Left kidney (tissue), 8 donors: ENCODE results near the gene IFNLR1. TPM values are rescaled to one million over a fixed set of nuclear protein-coding genes. Genes with fewer than 3 reads are reported as not detected.
"Not testable (repeated sequence)": the region's sequence is repeated elsewhere in the genome, so short reads cannot be mapped to it uniquely, and the experiment has no call there.

Experiments used
- DNase-seq: peaks from one replicate; pipeline ENCODE4 v3.0.0-alpha.2; 2013
- long read RNA-seq, 8 donors: transcript quantifications; one replicate each; lab custom pipeline, GENCODE V29; 2026
- polyA plus RNA-seq: library from polyadenylated mRNA; unstranded; fragments of 120-200 nt; gene quantifications from one replicate; pipeline ENCODE4 v1.2.1, GENCODE V29; 2013; ENCODE audit not compliant: insufficient read length

IFNLR1 gene
- polyA plus RNA-seq: 3.5 TPM
- long read RNA-seq, donor 1: 0 reads
- long read RNA-seq, donor 2, full-length matches to known transcripts: 2 of 2 reads
- long read RNA-seq, donor 2, partial matches to known transcripts: 0 of 2 reads
- long read RNA-seq, donor 2, other reads (novel, unspliced or antisense): 0 of 2 reads
- long read RNA-seq, donor 3: 0 reads
- long read RNA-seq, donor 4: 0 reads
- long read RNA-seq, donor 5: 0 reads
- long read RNA-seq, donor 6: 0 reads
- long read RNA-seq, donor 7: 0 reads
- long read RNA-seq, donor 8: 0 reads

DNA sequence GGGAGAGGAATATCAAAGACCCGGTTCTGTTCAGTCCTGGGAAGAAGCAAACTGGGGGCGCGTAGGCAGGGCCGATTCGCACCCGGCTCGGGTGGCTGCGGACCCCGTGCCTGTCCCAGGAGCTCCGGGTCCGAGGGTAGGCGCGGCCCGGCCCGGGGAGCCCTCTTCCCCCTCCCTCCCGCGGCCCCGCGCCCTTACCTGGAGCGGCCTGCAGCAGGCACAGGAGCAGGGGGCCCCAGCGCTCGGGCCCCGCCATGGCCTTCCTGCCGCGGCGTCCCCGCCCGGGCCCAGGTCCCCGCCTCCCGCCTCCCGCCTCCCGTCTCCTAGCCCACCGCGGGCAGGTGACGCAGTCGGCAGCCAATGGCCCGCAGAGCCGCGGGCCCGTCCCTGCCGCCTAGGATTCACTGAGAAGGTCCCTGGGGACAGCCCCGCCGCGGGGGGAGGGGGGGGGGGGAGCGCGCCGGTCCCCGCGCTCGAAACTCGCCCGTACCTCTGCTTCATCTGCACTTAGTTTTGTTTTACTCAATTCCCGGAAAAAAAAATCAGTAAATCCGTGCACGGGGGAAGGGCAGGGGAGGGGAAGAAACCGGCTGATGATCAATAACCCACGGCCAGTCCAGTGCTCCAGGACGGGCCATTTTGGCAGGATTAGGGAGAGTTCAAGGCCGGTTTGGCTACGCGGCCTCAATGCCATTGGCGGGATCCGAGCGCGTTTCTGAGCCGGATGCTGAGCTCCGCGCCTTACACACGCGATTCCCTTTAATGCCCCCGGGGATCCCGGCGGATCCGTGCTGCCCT is at the start of gene IFNLR1:
IFNLR1 (minus strand) TSS at position 297 of the 798 bp plus-strand sequence; CDS start at position 256, 41 bp downstream.
- DNase-seq: peak; percentile 74

DNA sequence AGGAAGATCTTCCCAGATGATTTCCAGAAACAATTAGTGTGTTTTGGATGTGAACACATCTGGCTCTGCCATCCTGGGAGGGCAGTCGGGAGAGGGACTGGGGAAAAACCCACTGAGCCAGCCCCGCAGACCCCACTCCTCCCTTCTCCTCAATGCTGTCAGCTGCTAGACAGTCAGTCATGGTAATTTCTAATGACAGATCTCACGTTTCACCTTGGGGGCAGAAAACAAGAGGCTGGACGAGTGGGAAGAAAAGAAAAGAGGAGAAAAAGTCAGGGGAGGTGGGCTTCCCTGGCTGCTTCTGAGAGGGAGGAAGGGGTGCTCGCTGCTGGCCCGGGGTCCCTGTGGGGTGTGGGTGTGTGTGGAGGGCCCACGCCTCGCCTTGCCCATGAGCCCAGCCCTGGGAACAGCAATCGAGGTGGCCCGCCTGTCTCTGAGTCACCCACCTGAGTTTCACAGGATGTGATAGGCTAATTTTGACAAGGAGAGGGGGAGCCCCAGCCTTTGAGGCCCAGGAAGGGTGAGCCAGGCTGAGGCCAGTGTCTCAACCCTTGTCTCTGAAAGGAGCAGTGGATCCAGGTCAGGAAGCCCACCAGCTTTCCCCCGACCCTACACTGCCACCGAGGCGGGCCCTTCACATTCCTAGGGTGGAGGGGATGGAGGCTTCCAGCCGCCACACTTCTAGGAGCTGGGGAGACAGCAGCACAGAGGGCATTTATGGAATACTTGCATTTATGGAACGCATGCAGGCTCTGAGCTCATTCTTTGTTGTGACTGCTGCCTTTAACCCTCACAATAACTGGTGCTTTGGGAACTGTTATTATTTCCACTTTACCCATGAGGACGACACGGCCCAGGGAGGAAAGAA is 49.1 kb upstream of the IFNLR1 start:
- DNase-seq: no peak

DNA sequence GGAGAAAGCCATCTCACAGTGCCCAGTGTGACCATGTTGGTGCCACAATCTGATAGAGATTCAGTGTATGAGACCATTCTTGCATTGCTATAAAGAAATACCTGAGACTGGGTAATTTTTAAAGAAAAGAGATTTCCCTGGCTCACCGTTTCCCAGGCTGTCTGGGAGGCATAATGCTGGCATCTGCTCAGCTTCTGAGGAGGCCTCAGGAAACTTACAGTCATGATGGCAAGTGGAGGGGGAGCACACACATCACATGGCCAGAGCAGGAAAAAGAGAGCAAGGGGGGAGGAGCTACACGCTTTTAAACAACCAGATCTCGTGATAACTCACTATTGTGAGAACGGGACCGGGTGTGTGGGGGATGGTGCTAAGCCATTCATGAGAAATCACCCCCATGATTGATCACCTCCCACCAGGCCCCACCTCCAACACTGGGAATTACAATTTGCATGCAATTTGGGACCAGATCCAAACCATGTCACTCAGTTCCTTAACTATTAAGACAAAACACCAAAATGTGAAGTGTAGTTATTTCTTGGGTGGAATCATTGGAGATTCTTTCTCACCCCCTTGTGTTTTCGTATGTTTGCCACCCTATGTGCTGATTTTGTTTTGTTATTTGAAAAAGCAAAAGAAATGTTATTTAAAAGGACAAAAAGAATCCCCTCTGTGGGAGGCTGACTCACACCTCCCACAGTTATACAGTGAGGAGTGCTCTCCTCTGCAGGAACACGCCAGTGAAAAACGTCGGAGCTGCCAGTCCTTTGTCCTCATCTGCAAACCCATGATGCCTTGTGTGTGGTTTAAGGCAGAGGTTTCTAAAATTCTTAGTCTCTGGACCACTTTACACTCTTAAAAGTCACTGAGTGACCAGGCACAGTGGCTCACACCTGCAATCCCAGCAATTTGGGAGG is 46.9 kb upstream of the IFNLR1 start:
- DNase-seq: no peak

DNA sequence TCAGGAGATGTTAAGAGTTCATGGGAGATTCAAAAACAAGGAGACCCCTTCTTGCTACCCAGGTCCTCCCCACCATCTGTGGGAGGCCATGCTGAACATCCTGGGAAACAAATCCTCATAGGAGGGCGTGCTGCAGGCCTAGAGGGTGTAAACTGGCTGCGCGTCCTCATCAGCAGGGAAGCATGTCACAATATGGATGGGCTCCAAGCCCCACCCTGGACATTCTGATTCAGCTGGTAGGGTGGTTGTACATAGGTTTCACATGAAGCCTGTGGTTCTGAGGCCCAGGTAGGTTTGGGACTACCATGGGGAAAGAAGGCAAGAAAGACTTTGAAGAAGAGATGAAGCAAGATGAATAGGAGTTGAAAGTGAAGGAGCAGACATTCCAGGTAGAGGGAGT is 44.6 kb upstream of the IFNLR1 start:
- DNase-seq: no peak

DNA sequence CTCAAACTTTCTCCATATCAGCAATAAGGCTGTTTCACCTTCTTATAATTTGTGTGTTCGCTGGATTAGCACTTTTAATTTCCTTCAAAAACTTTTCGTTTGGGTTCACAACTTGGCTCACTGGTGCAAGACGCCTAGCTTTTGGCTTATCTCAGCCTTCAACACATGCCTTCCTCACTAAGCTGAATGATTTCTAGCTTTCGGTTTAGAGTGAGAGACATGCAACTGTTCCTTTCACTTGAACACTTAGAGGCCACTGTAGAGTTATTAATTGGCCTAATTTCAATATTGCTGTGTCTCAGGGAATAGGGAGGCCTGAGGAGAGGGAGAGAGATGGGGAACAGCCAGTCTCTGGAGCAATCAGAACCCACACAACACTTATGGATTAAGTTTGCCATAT is 41.2 kb upstream of the IFNLR1 start:
- DNase-seq: no peak

DNA sequence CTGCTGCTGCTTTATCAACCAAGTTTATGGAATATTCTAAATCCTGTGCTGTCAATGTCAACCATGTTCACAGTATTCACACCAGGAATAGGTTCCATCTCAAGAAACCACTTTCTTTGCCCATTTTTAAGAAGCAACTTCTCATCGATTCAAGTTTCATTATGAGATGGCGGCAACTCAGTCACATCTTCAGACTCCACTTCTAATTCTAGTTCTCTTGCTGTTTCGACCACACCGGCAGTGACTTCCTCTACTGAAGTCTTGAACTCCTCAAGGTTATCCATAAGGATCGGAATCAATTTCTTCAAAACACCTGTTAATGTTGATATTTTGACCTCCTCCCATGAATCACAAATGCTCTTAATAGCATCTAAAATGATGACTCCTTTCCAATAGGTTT is 39.7 kb upstream of the IFNLR1 start:
- no peak for DNase-seq

DNA sequence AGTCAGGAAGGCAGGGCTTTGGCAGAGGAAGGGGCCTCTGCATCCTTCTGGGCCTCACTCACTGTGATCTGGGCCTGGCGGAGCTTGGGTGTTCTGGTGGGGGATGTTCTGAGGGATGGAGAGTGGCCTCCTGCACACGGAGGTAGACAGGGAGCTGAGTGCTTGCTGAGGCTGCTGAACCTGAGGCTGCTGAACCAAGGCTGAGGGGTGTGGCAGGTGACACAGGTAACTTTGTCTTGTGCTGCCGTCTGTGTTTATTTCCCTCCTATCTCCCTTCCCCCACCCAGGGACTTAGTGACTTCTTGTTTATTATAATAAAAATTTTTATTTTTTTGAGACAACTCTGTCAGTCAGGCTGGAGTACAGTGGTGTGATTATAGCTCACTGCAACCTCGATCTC is 37.7 kb upstream of the IFNLR1 start:
- no peak for DNase-seq

DNA sequence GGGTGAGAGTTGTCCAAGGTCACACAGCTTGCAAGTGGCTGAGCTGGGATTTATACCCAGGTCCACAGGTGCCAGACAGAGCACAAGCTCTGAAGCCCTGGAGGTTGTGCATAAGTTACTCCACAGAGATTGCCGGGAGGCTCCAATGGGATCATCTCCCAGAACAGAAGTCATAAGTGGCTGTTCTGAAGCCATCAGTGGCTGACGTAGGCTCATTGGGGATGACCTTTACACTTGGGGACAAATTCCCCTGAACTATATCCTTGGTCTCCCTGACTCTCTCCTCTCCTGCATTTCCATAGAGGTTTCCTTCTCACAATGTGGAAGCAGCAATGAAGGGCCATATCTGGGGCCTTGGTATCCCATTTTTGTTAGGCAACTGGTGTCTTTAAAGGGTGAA is 37.0 kb upstream of the IFNLR1 start:
- DNase-seq: no peak

DNA sequence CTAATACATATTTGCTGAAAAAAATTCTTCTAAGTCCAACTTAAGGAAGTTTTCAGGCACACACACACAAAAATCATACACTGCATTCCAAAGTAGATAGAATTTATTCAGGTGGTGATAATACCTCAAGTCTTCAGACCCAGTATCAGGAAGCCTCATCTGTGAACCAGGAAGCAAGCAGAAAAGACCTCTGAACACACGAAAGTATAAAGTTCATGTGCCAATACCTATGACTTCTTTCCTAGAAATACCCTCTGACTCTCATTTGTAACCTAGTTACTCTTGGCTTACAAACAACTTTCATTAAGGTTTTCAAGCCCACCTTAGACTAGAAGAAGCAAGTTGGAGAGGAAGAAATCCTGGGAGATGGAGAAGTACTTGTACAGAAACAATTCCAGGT is 35.7 kb upstream of the IFNLR1 start:
- no peak for DNase-seq

DNA sequence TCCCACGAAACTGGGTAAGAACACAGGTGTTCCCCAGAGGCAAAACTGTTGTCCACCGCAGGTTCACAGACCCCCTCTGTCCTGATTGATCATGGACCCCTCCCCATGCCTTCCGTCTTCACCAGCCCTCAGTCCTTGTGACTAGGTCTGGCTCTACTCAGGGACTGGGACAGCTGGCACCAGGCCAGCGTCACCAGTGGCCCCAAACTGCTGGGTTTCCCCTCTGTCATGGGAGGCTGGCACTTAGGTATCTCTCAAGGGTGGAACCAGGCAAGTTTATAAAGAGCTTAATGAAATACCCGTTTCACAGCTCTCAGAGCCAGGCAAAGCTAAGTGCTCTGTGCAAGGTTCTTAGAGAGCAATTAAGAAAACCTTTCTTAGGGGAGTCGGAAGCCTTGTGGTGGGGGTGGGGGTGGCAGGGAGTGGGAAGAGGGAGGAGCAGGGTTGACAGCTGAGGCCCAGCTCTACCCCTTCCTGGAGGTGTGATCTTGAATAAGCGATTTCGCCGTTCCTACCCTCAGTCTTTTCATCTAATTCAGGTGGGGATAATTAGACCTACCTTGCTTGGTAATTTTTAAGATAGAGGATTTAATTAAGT is 35.0 kb upstream of the IFNLR1 start:
- DNase-seq: no peak

DNA sequence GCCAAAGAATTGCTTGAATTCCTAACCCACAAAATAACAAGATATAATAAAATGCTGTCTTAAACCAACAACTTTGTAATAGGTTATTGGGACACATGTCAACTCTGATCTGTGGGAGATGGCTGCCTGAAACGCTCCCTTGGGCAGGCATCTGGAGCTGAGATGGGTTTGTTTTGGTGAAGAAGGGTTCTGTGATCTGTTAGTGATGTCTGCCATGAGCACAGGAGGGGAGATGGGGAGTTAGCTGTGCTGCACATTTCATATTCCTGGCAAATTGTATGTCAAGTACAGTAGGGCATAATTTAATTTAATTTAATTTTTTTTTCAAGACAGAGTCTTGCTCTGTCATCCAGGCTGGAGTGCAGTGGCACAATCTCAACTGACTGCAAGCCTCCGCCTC is 34.2 kb upstream of the IFNLR1 start:
- no peak for DNase-seq

DNA sequence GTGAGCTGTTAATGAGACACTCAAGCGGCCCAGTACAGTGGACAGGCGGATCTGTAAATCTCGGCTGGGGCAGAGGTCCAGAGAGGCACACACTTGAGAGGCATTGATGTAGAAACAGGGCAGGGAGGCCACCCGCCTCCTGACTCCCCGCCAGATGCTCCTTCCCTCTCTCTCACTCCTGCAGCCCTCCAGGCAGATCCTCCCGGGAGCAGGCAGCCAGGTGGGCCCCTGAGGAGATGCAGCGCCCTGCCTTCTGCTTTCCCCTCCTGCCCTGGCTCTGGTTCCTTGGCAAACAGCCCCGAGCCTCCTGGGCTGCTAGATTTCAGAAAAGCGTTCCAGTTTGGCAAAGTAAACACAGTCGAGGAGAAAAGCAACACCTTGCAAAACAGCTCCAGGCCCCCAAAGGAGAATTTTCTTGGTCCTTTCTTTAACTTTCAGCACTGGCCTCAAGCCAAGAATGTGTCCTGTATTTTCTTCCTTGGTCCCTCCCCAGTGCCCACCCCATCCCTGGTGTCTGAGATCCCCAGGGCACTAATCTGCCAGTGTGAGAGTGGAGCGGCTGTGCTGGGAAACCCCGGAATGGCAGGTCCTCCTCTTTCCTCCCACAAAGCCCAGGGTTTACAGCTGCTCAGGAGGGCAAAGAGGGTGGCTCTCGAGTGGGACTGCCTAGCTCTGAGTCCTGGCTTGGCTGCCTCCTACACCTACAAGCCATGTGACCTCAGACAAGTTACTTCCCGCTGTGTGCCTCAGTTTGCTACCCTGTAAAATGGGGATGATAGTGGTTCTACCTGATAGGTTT is 29.4 kb upstream of the IFNLR1 start:
- no peak for DNase-seq

DNA sequence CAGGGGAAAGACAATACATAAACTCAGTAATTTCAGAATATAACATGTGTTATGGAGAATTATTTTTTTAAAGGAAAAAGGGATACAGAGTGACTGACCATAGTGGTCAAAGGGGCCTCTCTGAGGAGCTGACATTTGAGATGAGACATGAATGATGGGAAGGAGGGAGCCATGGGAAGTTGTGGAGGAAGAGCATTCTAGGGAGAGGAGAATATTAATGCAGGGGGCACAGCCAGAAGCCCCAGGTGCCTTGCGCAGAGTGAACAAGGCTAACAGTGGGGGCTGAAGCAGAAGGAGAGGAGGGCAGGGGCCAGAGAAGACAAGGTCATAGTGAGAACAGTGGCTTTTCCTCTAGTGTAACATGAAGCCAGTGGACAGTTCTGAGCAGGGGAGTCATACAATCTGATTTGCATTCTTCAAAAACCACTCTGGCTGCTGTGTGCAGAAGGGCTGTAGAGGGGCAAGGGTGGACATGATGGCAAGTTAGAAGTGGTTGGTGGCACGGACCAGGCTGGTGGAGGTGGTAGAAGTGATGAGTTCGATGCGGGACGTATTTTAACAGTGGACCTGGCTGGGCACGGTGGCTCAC is 28.2 kb upstream of the IFNLR1 start:
- no peak for DNase-seq

DNA sequence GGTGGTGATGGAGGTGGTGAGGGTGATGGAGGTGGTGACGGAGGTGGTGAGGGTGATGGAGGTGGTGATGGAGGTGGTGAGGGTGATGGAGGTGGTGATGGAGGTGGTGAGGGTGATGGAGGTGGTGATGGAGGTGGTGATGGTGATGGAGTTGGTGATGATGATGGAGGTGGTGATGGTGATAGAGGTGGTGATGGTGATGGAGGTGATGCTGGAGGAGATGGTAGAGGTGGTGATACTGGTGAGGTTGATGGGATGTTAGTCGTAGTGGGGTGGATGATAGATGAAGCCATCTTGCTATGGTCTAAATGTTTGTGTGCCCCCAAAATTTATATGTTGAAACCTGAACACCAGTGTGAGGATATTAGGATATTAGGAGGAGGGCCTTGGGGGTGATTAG is 25.3 kb upstream of the IFNLR1 start:
- no peak for DNase-seq

DNA sequence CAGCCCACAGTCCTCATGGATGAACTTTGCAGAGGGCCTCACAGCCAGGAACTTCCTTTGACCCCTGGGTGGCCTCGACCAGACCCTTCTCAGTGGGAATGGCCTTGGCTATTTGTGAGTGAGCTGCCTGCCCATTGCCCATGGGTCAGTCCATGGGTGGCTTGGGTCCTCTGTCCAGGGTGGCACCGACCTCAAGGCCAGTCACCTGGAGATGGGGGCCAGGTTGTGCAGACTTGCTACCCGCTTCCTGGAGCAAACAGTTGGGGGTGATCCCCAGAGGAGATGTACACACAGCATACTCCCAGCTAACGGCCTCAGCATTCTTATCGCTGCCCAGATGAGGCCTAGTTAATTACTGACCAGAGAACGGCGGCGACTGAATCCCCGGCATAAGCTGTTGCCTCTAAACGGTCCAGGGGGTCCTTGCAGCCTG is 23.1 kb upstream of the IFNLR1 start:
- no peak for DNase-seq

DNA sequence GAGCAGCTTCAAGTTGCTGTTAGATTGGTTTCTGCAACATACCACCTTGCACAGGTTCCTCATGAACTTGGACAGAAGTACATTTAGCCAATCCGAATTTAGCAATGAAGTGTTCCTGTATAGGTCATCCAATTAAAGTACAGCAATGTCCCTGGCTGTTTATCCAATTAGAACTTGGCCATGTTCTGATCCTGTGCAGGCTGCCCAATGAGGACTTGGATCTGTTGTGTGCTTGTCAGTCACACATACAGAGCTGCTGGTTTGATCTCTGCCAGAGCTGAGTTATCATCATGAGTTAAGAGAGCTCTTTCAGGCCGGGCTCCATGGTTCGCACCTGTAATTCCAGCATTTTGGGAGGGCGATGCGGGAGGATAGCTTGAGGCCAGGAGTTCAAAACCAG is 22.0 kb upstream of the IFNLR1 start:
- DNase-seq: no peak

DNA sequence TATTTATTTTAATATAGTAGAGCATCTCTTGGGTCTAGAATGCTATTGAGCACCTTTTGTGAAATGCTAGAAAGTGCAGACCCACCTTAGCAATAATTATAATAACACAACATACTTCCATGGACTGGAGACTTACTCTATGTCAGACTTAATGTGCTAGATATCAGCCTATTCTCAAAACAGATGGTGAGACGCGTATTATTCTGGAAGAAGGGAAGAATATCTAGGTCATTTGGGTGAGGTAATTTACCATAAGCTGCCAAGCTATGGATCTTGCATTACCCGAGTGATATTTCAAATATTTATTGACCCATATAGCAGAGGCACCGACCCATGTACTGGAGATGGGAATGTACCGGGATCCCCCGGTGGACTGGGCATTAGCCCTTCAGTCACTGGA is 20.6 kb upstream of the IFNLR1 start:
- DNase-seq: no peak

DNA sequence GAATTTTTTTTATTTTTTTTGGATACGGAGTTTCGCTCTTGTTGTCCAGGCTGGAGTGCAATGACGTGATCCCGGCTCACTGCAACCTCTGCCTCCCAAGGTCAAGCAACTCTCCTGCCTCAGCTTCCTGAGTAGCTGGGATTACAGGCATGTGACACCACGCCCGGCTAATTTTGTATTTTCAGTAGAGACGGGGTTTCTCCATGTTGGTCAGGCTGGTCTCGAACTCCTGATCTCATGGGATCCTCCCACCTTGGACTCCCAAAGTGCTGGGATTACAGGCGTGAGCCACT is 20.3 kb upstream of the IFNLR1 start:
- not testable (repeated sequence) for DNase-seq

DNA sequence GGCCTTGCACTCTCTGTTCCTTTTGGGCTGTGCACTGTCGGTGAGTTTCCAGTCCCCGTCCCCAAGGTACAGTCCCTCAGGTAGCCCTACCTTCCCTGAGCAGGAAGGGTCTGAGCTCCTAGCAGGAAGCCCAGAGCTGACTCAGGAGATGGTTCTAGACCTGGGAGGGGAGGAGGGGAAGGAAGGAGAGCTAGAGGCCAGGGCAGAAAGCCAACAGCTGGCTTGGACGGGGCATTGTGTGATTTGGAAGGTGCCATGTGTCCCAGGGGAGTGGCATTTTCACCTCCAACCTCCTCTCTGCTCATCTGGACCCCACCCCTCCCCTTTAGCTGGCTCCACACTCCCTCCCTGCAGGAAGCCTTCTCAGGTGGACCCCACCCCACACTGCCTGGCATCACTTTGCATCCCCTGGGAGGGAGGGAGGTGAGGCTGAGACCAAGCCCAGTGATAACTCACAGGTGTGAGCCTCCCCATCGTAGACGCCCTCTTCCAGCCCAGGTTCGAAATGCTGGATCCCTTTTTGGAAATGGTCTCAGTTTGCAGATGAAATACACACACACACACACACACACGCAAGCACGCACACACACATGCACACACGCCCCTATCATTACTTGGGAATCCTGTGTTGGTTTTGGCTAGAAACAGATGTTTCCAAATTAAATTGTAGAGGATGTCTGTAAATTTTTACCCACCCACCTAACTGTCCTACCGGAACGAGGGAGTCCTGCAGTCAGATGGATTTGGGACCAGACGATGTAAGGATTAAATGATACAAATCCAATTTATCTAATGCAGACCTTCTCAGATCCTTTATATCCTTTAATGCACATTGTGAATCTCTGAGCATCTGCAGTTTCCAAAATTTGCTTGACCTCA is 19.7 kb upstream of the IFNLR1 start:
- DNase-seq: no peak
